OCI-LY3 (cell line): ENCODE data around the gene PAMR1.

Experiments
- EZH2phosphoT487 ChIP-seq: fragments of 200-600 bp; shearing (Covaris generic); IDR thresholded peaks from 2 replicates; pipeline ENCODE4 v1.6.1; 2018; ENCODE audit warnings: antibody characterized with exemption, mixed run types, low read depth
- TF ChIP-seq, protein P1 (sequence below): fragments of 200-600, 300-600 bp; sonication (generic); IDR thresholded peaks from 2 replicates; pipeline ENCODE4 v1.5.1; 2014; ENCODE audit warnings: antibody characterized with exemption, low read length, low read depth

DNA sequence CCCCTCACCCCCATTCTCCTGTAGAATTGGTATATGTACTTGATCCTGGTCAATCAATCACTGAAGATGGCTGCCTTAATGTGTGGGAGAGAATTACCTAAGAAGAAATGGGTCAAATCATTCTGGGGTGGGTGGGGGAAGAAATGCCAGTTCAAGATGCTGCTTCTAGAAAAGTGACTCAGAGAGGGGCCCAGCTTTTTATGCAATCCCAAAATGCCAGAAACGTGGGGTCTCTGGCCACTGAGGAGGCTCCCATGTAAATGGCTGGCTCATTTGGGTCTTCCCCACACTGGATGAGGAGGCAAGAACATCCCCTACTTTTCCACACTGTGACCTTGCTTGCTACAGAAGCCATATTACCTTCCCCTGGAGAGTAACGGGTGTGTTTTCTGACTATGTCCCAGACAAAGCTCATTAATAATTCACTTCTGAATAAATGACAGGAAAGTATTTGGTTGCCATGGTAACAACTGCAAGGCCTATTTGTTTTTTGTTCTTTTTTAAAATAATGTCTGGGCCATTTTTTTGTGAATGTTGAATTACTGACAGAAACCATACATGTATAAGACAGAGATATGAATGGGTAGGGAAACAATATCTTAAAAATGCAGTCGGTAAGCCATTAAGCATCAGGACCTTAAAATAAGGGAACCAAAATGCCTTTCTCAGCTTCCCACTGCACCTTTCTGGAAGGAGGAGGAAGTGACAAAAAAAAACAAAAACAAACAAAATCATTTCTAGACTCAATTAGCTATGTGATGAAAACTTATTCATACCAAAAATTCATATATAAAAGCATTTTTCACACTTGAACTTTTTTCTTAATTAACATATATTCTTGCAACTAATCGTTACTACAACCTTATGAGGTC is 138.1 kb downstream of the PAMR1 start:
- TF ChIP-seq, protein P1, sequence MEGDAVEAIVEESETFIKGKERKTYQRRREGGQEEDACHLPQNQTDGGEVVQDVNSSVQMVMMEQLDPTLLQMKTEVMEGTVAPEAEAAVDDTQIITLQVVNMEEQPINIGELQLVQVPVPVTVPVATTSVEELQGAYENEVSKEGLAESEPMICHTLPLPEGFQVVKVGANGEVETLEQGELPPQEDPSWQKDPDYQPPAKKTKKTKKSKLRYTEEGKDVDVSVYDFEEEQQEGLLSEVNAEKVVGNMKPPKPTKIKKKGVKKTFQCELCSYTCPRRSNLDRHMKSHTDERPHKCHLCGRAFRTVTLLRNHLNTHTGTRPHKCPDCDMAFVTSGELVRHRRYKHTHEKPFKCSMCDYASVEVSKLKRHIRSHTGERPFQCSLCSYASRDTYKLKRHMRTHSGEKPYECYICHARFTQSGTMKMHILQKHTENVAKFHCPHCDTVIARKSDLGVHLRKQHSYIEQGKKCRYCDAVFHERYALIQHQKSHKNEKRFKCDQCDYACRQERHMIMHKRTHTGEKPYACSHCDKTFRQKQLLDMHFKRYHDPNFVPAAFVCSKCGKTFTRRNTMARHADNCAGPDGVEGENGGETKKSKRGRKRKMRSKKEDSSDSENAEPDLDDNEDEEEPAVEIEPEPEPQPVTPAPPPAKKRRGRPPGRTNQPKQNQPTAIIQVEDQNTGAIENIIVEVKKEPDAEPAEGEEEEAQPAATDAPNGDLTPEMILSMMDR: no peak
- no peak for TF ChIP-seq EZH2phosphoT487
